Mesodermal cell (in vitro differentiated cells): ENCODE measurements around the gene SRMS.
"Not testable (repeated sequence)": the region's sequence is repeated elsewhere in the genome, so short reads cannot be mapped to it uniquely, and the experiment has no call there.

Experiments used
- H3K27ac ChIP-seq: 2 replicates; pipeline ENCODE4 v1.7.0; 2013; ENCODE audit warnings: mild to moderate bottlenecking, low read depth, low read length, moderate library complexity; ENCODE audit not compliant: severe bottlenecking
- H3K36me3 ChIP-seq: 2 replicates; pipeline ENCODE4 v1.7.1; 2013; ENCODE audit warnings: mild to moderate bottlenecking, low read length, moderate library complexity; ENCODE audit not compliant: control insufficient read depth, insufficient read depth
- H3K4me1 ChIP-seq: one replicate; pipeline ENCODE4 v1.7.1; 2013; ENCODE audit warnings: mild to moderate bottlenecking, low read length; ENCODE audit not compliant: insufficient read depth, control insufficient read depth, poor library complexity, severe bottlenecking
- H3K4me3 ChIP-seq: 2 replicates; pipeline ENCODE4 v1.7.0; 2013; ENCODE audit warnings: low read length, control low read depth, mild to moderate bottlenecking; ENCODE audit not compliant: insufficient read depth, poor library complexity, severe bottlenecking; ENCODE audit errors: extremely low read depth
- H3K9me3 ChIP-seq: 2 replicates; pipeline ENCODE4 v1.7.1; 2013; ENCODE audit warnings: mild to moderate bottlenecking, low read length, moderate library complexity; ENCODE audit not compliant: control insufficient read depth
- WGBS, 2 experiments: methylation state at CpG; one replicate each; pipeline ENCODE4 v1.1.5; 2013; ENCODE audit warnings: missing lambda C conversion rate in 2 of 2; ENCODE audit not compliant: insufficient coverage in 2 of 2; 5-methylcytosine and 5-hydroxymethylcytosine counted together

SRMS gene

GRCh38 chr20:63562461-63563224, 15.1 kb upstream of the SRMS start:
- Histone ChIP-seq H3K27ac (no peak overlapping the region), H3K9me3 (no peaks in the 10 kb centered on the region), H3K4me3 (no peak overlapping the region), H3K4me1 (no peaks in the 10 kb centered on the region), H3K36me3 (peaks cover 16% of the 10 kb centered on the region)
- 93 to 96% methylated on average over 53 to 54 of the region's 54 CpGs for WGBS, 2 experiments

GRCh38 chr20:63561624-63562396, 14.3 kb upstream of the SRMS start:
- H3K4me1 ChIP-seq, result no peaks in the 10 kb centered on the region
- no peak overlapping the region for H3K27ac ChIP-seq
- no peak overlapping the region for H3K4me3 ChIP-seq
- 90 to 93% methylated on average over 32 to 36 of the region's 36 CpGs for WGBS, 2 experiments
- peaks cover 16% of the 10 kb centered on the region for H3K36me3 ChIP-seq
- no peaks in the 10 kb centered on the region for H3K9me3 ChIP-seq

DNA sequence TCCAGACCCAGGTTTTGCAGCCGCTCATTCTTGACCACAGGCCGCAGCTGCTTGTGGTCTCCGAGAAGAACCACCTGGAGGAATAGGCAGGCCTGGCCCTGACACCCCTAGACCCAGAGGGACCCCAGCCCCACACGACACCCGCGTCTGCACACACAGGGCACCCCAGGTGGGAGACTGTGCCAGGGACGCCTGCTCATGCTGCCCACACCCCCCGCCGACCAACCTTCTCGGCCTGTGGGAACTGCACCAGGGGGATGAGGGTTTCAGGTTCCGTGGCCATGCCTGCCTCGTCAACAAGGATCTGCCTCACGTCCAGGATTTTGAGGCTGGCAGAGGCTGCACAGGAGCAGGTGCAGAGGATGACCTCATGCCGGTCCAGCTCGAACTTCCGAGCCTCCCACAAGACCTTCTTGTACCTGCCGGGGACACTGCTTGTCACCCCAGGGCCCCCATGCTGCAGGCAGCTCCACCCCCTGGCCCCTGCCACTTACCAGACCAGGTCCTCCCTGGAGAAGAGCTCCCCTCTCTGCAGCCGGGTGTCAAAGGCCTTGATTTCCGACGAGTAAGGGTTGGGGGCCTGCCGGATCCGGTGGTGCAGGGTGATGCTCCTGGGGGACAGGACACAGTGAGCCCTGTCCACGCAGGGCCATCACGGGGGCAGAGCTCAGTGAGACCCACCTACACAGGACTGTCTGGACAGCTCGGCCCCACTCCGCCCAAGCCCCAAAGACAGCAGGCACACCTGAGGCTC, 13.5 kb upstream of the SRMS start:
- H3K4me1 ChIP-seq, result no peaks in the 10 kb centered on the region
- no peak overlapping the region for H3K27ac ChIP-seq
- no peaks in the 10 kb centered on the region for H3K9me3 ChIP-seq
- H3K36me3 ChIP-seq, result peaks cover 16% of the 10 kb centered on the region
- WGBS, 2 experiments, result 92 to 95% methylated on average over 24 to 26 of the region's 26 CpGs
- no peak overlapping the region for H3K4me3 ChIP-seq

DNA sequence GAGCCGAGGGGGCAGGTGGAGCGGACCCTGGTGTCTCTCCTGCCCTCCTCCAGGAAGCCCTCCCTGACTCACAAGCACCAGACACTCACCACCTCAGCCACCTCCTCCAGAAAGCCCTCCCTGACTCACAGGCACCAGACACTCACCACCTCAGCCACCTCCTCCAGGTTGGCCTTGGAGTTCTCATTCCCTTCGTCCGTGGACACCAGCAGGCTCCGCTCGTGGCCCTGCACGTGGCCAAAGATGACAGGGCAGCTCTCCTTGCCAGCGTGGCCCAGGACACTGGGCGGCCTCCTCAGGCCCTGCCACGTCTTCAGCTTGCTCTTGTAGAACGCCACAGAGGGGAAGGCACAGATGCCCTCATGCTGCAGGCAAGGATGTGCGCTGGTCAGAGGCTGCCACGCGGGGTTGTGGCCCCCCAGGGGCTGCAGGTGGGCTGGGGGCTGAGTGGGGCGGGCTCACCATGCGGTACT, 12.8 kb upstream of the SRMS start:
- no peaks in the 10 kb centered on the region for H3K4me1 ChIP-seq
- H3K9me3 ChIP-seq, result no peaks in the 10 kb centered on the region
- WGBS, 2 experiments, result 95 to 98% methylated on average over 14 to 16 of the region's 16 CpGs
- no peak overlapping the region for H3K27ac ChIP-seq
- H3K36me3 ChIP-seq, result peaks cover 16% of the 10 kb centered on the region
- no peak overlapping the region for H3K4me3 ChIP-seq

- H3K27ac ChIP-seq, H3K9me3 ChIP-seq, H3K4me3 ChIP-seq, H3K4me1 ChIP-seq: not testable (repeated sequence)
- H3K36me3 ChIP-seq, result peaks cover 16% of the 10 kb centered on the region
- 96% methylated on average over 28 to 30 of the region's 31 CpGs for WGBS, 2 experiments
Measured at GRCh38 chr20:63559485-63560332, 12.2 kb upstream of the SRMS start.

GRCh38 chr20:63558804-63559484, 11.4 kb upstream of the SRMS start:
- H3K27ac ChIP-seq, result no peak overlapping the region
- peaks cover 5% of the 10 kb centered on the region for H3K4me1 ChIP-seq
- WGBS, 2 experiments, result 96 to 98% methylated on average over 11 to 13 of the region's 14 CpGs
- no peaks in the 10 kb centered on the region for H3K9me3 ChIP-seq
- peaks cover 16% of the 10 kb centered on the region for H3K36me3 ChIP-seq
- no peak overlapping the region for H3K4me3 ChIP-seq

GRCh38 chr20:63557481-63557891, 9.9 kb upstream of the SRMS start:
- Histone ChIP-seq H3K36me3 (peaks cover 13% of the 10 kb centered on the region), H3K9me3 (no peaks in the 10 kb centered on the region), H3K4me3 (no peak overlapping the region), H3K27ac (no peak overlapping the region), H3K4me1 (peaks cover 9% of the 10 kb centered on the region)
- 96 to 98% methylated on average over 15 to 19 of the region's 19 CpGs for WGBS, 2 experiments

- no peak overlapping the region for H3K4me3 ChIP-seq
- H3K36me3 ChIP-seq, result peaks cover 12% of the 10 kb centered on the region
- peaks cover 9% of the 10 kb centered on the region for H3K4me1 ChIP-seq
- no peak overlapping the region for H3K27ac ChIP-seq
- 62 to 71% methylated on average over 23 of the region's 23 CpGs for WGBS, 2 experiments
- H3K9me3 ChIP-seq, result no peaks in the 10 kb centered on the region
Measured at GRCh38 chr20:63556873-63557478, 9.4 kb upstream of the SRMS start.

GRCh38 chr20:63555661-63556381, 8.3 kb upstream of the SRMS start:
- no peak overlapping the region for H3K4me3 ChIP-seq

More at GRCh38 chr20:63555661-63556381, 8.3 kb upstream of the SRMS start:
- 96 to 97% methylated on average over 44 to 45 of the region's 45 CpGs for WGBS, 2 experiments
- Histone ChIP-seq H3K36me3 (peaks cover under 1% of the 10 kb centered on the region), H3K4me1 (peaks cover 9% of the 10 kb centered on the region), H3K9me3 (no peaks in the 10 kb centered on the region), H3K27ac (no peak overlapping the region)
